Spleen (tissue), 7 donors: ENCODE data around the gene TKTL1.

Experiments used
- POLR2AphosphoS5 ChIP-seq, 3 donors: sonication (generic); formaldehyde crosslinking; IDR thresholded peaks; one replicate each; pipeline ENCODE4 v1.5.1; 2017; ENCODE audit warnings: antibody characterized with exemption in 3 of 3
- TF ChIP-seq, protein P1 (sequence below), 11 experiments: fragments of 200-600 bp in 7 of 11; fragments of 450-650 bp in 4 of 11; sonication (generic) in 4 of 11; IDR thresholded peaks in 8 of 11; conservative IDR thresholded peaks in 3 of 11; 1 replicate in 7 of 11; 2 replicates in 4 of 11; pipeline versions ENCODE4 v1.4.0 to v1.8.0; 2016 to 2021; ENCODE audit warnings: antibody characterized with exemption in 11 of 11, inconsistent platforms in 4 of 11, mild to moderate bottlenecking in 1 of 11
- donor health status: DM: no; HTN: no; CAD: no; lungs with moderate emphysema.
- donor health status: DM: no; HTN: no; CAD: no.
- donor health status: DM: no; HTN: no; CAD: no.

DNA sequence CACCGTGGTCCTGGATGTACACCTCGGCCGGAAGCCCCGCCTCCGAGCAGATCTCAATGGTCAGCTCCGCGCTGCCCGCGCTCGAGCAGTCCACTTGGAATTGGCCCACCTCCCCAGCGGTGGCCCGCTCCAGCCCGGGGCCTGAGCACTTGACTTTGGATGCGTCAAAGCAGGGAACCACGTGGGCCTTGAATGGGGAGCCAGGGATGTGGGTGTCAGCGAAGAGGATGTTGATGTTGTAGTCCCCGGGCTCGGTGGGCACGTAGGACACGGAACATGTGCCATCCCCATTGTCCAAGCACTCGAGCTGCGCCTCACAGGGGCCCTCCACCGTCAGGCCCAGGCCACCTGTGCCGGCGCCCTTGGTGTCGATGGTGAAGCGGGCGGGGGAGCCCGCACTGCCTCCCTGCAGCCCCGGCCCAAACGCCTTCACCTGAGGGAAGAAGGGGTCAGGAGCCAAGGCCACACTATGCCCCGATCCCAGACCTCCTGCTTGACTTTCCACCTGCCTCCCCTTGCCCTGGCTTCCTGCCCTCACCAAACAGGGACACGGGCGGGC, 64.6 kb downstream of the TKTL1 start:
- TF ChIP-seq, protein P1, sequence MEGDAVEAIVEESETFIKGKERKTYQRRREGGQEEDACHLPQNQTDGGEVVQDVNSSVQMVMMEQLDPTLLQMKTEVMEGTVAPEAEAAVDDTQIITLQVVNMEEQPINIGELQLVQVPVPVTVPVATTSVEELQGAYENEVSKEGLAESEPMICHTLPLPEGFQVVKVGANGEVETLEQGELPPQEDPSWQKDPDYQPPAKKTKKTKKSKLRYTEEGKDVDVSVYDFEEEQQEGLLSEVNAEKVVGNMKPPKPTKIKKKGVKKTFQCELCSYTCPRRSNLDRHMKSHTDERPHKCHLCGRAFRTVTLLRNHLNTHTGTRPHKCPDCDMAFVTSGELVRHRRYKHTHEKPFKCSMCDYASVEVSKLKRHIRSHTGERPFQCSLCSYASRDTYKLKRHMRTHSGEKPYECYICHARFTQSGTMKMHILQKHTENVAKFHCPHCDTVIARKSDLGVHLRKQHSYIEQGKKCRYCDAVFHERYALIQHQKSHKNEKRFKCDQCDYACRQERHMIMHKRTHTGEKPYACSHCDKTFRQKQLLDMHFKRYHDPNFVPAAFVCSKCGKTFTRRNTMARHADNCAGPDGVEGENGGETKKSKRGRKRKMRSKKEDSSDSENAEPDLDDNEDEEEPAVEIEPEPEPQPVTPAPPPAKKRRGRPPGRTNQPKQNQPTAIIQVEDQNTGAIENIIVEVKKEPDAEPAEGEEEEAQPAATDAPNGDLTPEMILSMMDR (IDR thresholded peaks at IDR 0.05 in 8 of 11, conservative IDR thresholded peaks at IDR 0.05 in 3 of 11), result no peak
- peak in 1 of 3 donors; percentile 2 for TF ChIP-seq POLR2AphosphoS5 (IDR thresholded peaks at IDR 0.05)
